Hematopoietic multipotent progenitor cell treated with erythropoietin and hydrocortisone succinate and interleukin-3 and kit ligand, for 15 days (in vitro differentiated cells): ENCODE data around the gene SHROOM3.

Experiments used
- DNase-seq: peaks from one replicate; pipeline ENCODE4 v3.0.0-alpha.2; 2015; ENCODE audit warnings: low spot score

Gene SHROOM3

GRCh38 chr4:76624931-76625715 is 190.1 kb downstream of the SHROOM3 start:
- DNase-seq = no peak

- no peak for DNase-seq
Observed at GRCh38 chr4:76626686-76627465, 191.8 kb downstream of the SHROOM3 start.

- DNase-seq = no peak
Observed at GRCh38 chr4:76628251-76628650, 193.2 kb downstream of the SHROOM3 start.

GRCh38 chr4:76630741-76631140 is 195.7 kb downstream of the SHROOM3 start:
- DNase-seq = no peak

GRCh38 chr4:76634220-76634619 is 199.2 kb downstream of the SHROOM3 start:
- no peak for DNase-seq

- no peak for DNase-seq
Observed at GRCh38 chr4:76637712-76638361, 202.8 kb downstream of the SHROOM3 start.

GRCh38 chr4:76639288-76639687 is 204.3 kb downstream of the SHROOM3 start:
- no peak for DNase-seq

GRCh38 chr4:76640353-76640910 is 205.4 kb downstream of the SHROOM3 start:
- DNase-seq = no peak

GRCh38 chr4:76641351-76641750 is 206.3 kb downstream of the SHROOM3 start:
- no peak for DNase-seq

GRCh38 chr4:76641758-76642157 is 206.7 kb downstream of the SHROOM3 start:
- no peak for DNase-seq

- DNase-seq = no peak
Observed at GRCh38 chr4:76644831-76645485, 209.9 kb downstream of the SHROOM3 start.

GRCh38 chr4:76649086-76649485 is 214.1 kb downstream of the SHROOM3 start:
- DNase-seq = no peak

GRCh38 chr4:76651616-76652015 is 216.6 kb downstream of the SHROOM3 start:
- DNase-seq = no peak

- DNase-seq = no peak
Observed at GRCh38 chr4:76652389-76652788, 217.4 kb downstream of the SHROOM3 start.

GRCh38 chr4:76654084-76654483 is 219.1 kb downstream of the SHROOM3 start:
- DNase-seq = no peak

- no peak for DNase-seq
Observed at GRCh38 chr4:76654791-76655190, 219.8 kb downstream of the SHROOM3 start.

- DNase-seq = no peak
Observed at GRCh38 chr4:76655566-76656479, 220.8 kb downstream of the SHROOM3 start.

GRCh38 chr4:76657443-76657842 is 222.4 kb downstream of the SHROOM3 start:
- no peak for DNase-seq

- DNase-seq = no peak
Observed at GRCh38 chr4:76658231-76659102, 223.4 kb downstream of the SHROOM3 start.

- no peak for DNase-seq
Observed at GRCh38 chr4:76659103-76659490, 224.1 kb downstream of the SHROOM3 start.
